PC-9 (cell line): ENCODE results near the gene ITPR3. TPM values are rescaled to one million over a fixed set of nuclear protein-coding genes. Genes with fewer than 3 reads are reported as not detected.
"Not testable (repeated sequence)": the region's sequence is repeated elsewhere in the genome, so short reads cannot be mapped to it uniquely, and the experiment has no call there.

Experiments
- BruUV-seq: library from RNA; stranded (reverse); fragments of 400-500 nt; replicated peaks from 2 replicates; lab custom pipeline; 2021; lab: Mats Ljungman, UMichigan
- CTCF ChIA-PET: fragments of 300-600 bp; sonication (Branson Sonifier 250); formaldehyde crosslinking; loops from one replicate; lab custom pipeline; 2022; ENCODE audit warnings: antibody characterized with exemption; lab: Charles Lee
- POLR2A ChIA-PET: fragments of 300-600 bp; sonication (Branson Sonifier 250); formaldehyde crosslinking; loops from one replicate; lab custom pipeline; 2022; ENCODE audit warnings: antibody characterized with exemption; ENCODE audit not compliant: unreplicated experiment; lab: Charles Lee
- DNase-seq, 2 experiments: peaks; one replicate each; pipeline versions ENCODE4 v3.0.0 to v3.0.0-alpha.2; 2015 to 2022; ENCODE audit warnings: mixed read lengths in 1 of 2
- H2AFZ ChIP-seq: fragments of 200-600 bp; sonication (generic); 2 replicates; pipeline ENCODE4 v1.8.1; 2017; ENCODE audit warnings: antibody characterized with exemption
- H3F3A ChIP-seq: fragments of 200-600 bp; sonication (generic); 2 replicates; pipeline ENCODE4 v1.8.1; 2017; ENCODE audit warnings: antibody characterized with exemption, mild to moderate bottlenecking, low read depth; ENCODE audit not compliant: insufficient read depth
- H3K27ac ChIP-seq: fragments of 200-600 bp; sonication (generic); 2 replicates; pipeline ENCODE4 v1.6.1; 2016; ENCODE audit warnings: mixed run types
- H3K27me3 ChIP-seq: fragments of 200-600 bp; sonication (generic); 2 replicates; pipeline ENCODE4 v1.6.1; 2016; ENCODE audit warnings: low read depth, mixed run types; ENCODE audit not compliant: insufficient read depth
- H3K36me3 ChIP-seq: fragments of 200-600 bp; sonication (generic); 2 replicates; pipeline ENCODE4 v1.6.1; 2016; ENCODE audit warnings: low read depth, mixed run types
- H3K4me1 ChIP-seq: fragments of 200-600 bp; sonication (generic); replicated peaks from 2 replicates; pipeline ENCODE4 v1.6.1; 2016; ENCODE audit warnings: mixed run types; ENCODE audit not compliant: insufficient read depth
- H3K4me2 ChIP-seq: fragments of 200-600 bp; sonication (generic); 2 replicates; pipeline ENCODE4 v1.6.1; 2017; ENCODE audit warnings: mixed run types
- H3K4me3 ChIP-seq: fragments of 200-600 bp; sonication (generic); 2 replicates; pipeline ENCODE4 v1.6.1; 2016; ENCODE audit warnings: mixed run types
- H3K79me2 ChIP-seq: fragments of 200-600 bp; sonication (generic); 2 replicates; pipeline ENCODE4 v1.6.1; 2017; ENCODE audit warnings: low read depth, mixed run types
- H3K9me2 ChIP-seq: fragments of 200-600 bp; sonication (generic); 2 replicates; pipeline ENCODE4 v1.8.1; 2017; ENCODE audit warnings: mild to moderate bottlenecking; ENCODE audit not compliant: insufficient read depth
- H3K9me3 ChIP-seq: fragments of 200-600 bp; sonication (generic); 2 replicates; pipeline ENCODE4 v1.8.1; 2016; ENCODE audit warnings: low read depth; ENCODE audit not compliant: insufficient read depth
- H4K20me1 ChIP-seq: fragments of 200-600 bp; sonication (generic); 2 replicates; pipeline ENCODE4 v1.8.1; 2017; ENCODE audit not compliant: insufficient read depth
- CTCF ChIP-seq: fragments of 200-600 bp; sonication (generic); conservative IDR thresholded peaks from 2 replicates; pipeline ENCODE4 v1.6.1; 2017; ENCODE audit warnings: mixed run types, antibody characterized with exemption, mild to moderate bottlenecking, moderate library complexity
- EZH2 ChIP-seq: fragments of 200-600 bp; sonication (generic); IDR thresholded peaks from 2 replicates; pipeline ENCODE4 v1.8.0; 2017; ENCODE audit warnings: antibody characterized with exemption, low read depth
- intact Hi-C: fragments of 100-400 bp; cut with micrococcal nuclease; formaldehyde crosslinking; loops from one replicate; pipeline ENCODE4 v1.10.0; 2022; ENCODE audit not compliant: unreplicated experiment
- total RNA-seq: library from RNA; stranded (reverse); gene quantifications from 2 replicates; pipeline ENCODE4 v1.2.3, GENCODE V29; 2021

Gene ITPR3
- total RNA-seq, 1 experiment from 2014 or later, result 86.9 TPM

GRCh38 chr6:33595001-33595846, 25.9 kb upstream of the ITPR3 start:
- Histone ChIP-seq H2AFZ (no peak overlapping the region), H3K4me2 (0 out of 2 replicates have a peak overlapping the region, but pooled peaks have one; percentile 1), H3K36me3 (no peaks in the 10 kb centered on the region), H3K9me2 (no peaks in the 10 kb centered on the region), H3K9me3 (no peaks in the 10 kb centered on the region), H4K20me1 (no peaks in the 10 kb centered on the region), H3K79me2 (no peaks in the 10 kb centered on the region), H3F3A (peaks cover 58% of the 10 kb centered on the region), H3K27me3 (no peaks in the 10 kb centered on the region), H3K4me1 (peaks cover 70% of the 10 kb centered on the region), H3K27ac (0 out of 2 replicates have a peak overlapping the region, but pooled peaks have one; percentile 4), H3K4me3 (no peak overlapping the region)
- no peak for TF ChIP-seq EZH2
- TF ChIP-seq CTCF, result no peak
- peak in 1 of 2 experiments; percentile 63 for DNase-seq
- CTCF ChIA-PET, result interaction anchor here (0.5 to 0.6 kb wide), 2 partner anchors 34 to 156 kb away, joined by 4 to 7 read pairs; no protein-coding TSS in a partner anchor
- POLR2A ChIA-PET, result no interaction called here
- intact Hi-C loops, result no loop called here
- no TSS peak for BruUV-seq

- intact Hi-C loops, H4K20me1 ChIP-seq, BruUV-seq: not testable (repeated sequence)
These were observed 24.2 kb upstream of the ITPR3 start for GRCh38 chr6:33596894-33597293.

GRCh38 chr6:33597551-33598322, 23.4 kb upstream of the ITPR3 start:
- Histone ChIP-seq H3K4me3 (no peak overlapping the region), H3K4me2 (no peak overlapping the region), H3K36me3 (no peaks in the 10 kb centered on the region), H3K27me3 (no peaks in the 10 kb centered on the region), H2AFZ (no peak overlapping the region), H3K27ac (peak overlapping the region; percentile 20; the same call in 1 of the 2 replicates), H3K9me2 (no peaks in the 10 kb centered on the region), H3K9me3 (no peaks in the 10 kb centered on the region), H3F3A (peaks cover 48% of the 10 kb centered on the region), H3K4me1 (peaks cover 55% of the 10 kb centered on the region), H3K79me2 (no peaks in the 10 kb centered on the region), H4K20me1 (no peaks in the 10 kb centered on the region)
- ChIA-PET POLR2A (interaction anchor here (0.7 kb wide), 1 partner anchor 71 kb away, joined by 3 read pairs; no protein-coding TSS in a partner anchor), CTCF (no interaction called here)
- no peak for DNase-seq
- no peak for TF ChIP-seq CTCF
- no peak for TF ChIP-seq EZH2
- intact Hi-C loops, result no loop called here
- no TSS peak for BruUV-seq

More at GRCh38 chr6:33596894-33597293, 24.2 kb upstream of the ITPR3 start:
- H2AFZ ChIP-seq, H3K27me3 ChIP-seq, H3K36me3 ChIP-seq, H3K9me3 ChIP-seq, DNase-seq, H3K4me2 ChIP-seq, POLR2A ChIA-PET, H3K27ac ChIP-seq, H3K9me2 ChIP-seq, H3K79me2 ChIP-seq, H3K4me3 ChIP-seq: not testable (repeated sequence)
- H3K4me1 ChIP-seq, result peaks cover 58% of the 10 kb centered on the region
- CTCF ChIA-PET, result interaction anchor here (0.6 kb wide), 1 partner anchor 364 kb away, joined by 4 read pairs; no protein-coding TSS in a partner anchor
- H3F3A ChIP-seq, result peaks cover 48% of the 10 kb centered on the region
